HG02571 (cell line): ENCODE measurements around the gene ACOXL.

Experiments used
- ATAC-seq: cut with Tn5 transposase; IDR thresholded peaks from one replicate; pipeline ENCODE4 v1.9.1; 2021; ENCODE audit warnings: mild to moderate bottlenecking, moderate library complexity; ENCODE audit not compliant: unreplicated experiment

Gene ACOXL

GRCh38 chr2:111121028-111121827 is 388.9 kb downstream of the ACOXL start:
- ATAC-seq: no peak

DNA sequence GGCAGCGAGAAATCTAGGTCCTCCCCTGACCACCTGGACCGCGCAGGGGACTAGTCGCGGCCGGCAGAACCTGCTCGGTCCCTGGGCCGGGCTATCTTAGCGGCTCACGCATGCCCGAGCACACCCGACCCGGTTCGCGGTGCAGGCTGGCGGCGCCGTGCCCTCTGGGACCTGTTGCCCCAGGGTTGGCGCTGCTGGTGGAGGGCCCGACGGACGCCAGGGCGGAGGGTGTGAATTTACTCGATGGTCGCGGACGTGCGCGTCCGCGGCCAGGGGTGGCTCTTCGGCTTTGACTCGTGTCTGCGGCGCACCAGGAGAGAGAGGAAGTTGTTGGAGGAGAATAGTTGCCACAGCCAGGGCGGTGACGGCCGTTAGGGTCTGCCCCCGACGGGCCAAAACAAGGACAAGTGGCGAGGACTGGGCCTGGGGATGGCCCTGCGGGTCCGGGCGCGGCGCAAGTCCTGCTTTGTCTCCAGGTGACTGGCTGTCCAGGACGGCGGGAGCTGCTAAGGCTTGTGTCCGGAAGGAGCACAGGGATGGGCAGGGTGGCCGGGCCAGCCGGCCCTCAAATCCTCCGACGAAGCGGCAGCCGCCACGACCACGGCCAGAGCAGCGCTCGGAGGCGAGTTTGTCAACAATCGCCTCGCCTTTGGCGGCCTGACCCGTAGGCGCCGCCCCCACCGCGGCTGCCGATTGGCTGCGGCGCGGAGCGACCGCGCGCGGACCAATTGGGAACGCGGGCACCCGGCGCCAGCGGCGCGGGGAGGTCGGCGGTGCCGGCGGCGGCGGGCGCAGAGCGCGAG is 389.7 kb downstream of the ACOXL start:
- peak; percentile 46 for ATAC-seq

GRCh38 chr2:111122631-111123421 is 390.5 kb downstream of the ACOXL start:
- ATAC-seq: no peak

GRCh38 chr2:111123751-111124150 is 391.4 kb downstream of the ACOXL start:
- no peak for ATAC-seq

GRCh38 chr2:111126581-111126980 is 394.2 kb downstream of the ACOXL start:
- no peak for ATAC-seq

- no peak for ATAC-seq
Measured at GRCh38 chr2:111127351-111127750, 395.0 kb downstream of the ACOXL start.

GRCh38 chr2:111128096-111128495 is 395.7 kb downstream of the ACOXL start:
- ATAC-seq: no peak

DNA sequence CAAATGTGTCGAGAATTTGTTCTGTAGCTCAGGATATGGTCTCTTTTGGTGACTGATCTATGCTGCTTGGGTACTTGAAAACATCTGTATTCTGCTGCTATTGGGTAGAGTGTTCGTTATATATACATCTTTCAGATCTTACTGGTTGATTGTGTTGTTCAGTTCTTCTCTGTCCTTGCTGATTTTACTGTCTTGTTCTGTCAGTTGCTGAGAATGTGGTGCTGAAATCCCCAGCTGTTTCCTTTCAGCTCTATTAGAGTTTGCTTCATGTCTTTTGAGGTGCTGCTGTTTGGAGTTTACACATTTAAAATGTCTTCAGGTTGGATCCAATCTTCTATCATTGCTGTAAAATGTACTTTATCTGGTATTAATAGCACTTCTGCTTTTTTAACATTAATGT is 401.2 kb downstream of the ACOXL start:
- ATAC-seq: no peak

- no peak for ATAC-seq
Measured at GRCh38 chr2:111134055-111134454, 401.7 kb downstream of the ACOXL start.

DNA sequence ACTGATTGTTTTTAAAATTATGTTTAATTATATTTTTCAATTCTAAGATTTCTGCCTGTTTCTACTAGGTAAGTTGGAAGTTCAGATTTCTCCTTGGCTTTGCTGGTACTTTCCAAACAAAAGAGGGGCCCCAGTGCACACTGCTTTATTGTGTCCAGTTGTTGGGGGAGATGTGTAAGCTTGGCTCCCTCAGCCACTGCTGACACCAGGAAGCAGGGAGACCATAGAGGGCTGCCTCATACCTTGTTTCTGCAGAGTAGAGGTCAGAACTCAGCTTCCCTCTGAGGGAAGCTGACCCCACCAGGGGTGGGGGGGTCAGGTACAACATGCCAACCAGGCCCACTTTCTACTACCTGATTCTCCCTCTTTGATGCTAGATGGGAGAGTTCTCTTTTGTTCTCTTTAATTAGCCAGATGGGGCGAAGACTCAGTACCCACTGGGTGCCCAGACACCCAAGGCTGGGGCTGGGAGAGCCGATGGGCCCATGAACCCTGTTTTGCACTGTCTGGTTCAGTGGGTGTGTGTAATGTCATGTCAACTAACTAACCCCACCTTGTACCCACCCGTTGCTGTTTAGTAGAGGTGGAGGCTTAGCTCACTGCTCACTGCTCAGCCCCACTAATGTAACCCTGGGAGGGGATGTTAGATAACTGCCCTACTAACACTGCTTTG is 403.0 kb downstream of the ACOXL start:
- no peak for ATAC-seq

DNA sequence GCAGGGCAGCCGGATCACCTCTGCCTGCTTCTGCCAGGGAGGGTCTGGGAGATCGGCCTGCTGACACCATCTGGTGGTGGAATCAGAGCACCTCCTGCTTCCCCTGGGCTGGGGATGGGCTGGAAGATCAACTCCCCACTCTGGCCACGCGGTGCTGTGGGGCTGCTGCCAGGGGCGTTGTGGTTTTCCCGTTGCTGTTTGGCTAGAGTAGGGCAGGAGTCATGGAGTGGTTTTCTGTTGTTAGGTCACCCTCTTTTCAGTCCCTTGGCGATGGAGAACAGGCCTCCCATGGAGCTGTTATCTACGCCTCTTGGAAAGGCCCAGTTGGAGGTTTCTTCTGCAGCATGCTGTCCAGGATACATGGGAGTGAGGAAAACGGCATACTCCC is 403.5 kb downstream of the ACOXL start:
- ATAC-seq: no peak

DNA sequence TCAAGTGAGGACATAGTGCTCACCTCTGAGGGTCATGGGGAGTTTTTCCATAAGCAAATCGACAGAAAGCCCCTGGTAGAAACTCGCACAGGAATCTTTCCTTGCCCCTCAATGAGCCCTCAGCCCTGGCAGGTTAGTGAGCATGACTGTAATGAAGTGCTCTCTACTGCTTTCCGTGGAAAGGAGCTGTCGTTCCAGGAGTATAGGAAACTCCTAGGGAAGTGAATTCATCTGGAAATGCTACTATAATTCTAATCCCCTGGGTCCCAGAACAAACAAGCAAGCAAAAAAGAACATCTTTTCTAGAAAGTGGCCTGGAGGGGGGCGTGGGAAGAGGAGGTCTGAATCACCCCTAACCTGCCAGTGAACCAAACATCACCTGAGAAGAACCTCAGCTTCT is 406.5 kb downstream of the ACOXL start:
- ATAC-seq: no peak

- no peak for ATAC-seq
Measured at GRCh38 chr2:111139637-111140317, 407.4 kb downstream of the ACOXL start.

DNA sequence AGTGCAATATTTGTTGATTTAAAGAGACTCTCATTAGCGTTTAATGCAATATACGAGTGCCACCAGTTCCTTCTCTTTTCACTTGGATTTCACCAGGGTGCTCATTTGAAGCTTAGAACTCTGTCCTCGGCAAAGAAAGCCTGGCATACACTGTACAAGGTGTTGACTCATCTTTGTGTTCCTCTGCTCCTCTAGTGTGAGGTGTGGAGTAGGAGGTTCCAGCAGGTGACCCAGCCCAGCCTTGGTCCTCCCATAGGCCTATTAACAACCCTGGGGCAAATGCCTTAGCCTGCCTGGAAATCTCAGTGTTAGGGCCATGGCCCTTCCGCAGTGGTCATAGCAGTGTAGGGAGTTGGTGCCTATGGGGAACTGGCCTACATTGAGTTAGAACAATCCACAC is 408.4 kb downstream of the ACOXL start:
- no peak for ATAC-seq

GRCh38 chr2:111142101-111142500 is 409.7 kb downstream of the ACOXL start:
- ATAC-seq: no peak

GRCh38 chr2:111143107-111143842 is 410.9 kb downstream of the ACOXL start:
- no peak for ATAC-seq

DNA sequence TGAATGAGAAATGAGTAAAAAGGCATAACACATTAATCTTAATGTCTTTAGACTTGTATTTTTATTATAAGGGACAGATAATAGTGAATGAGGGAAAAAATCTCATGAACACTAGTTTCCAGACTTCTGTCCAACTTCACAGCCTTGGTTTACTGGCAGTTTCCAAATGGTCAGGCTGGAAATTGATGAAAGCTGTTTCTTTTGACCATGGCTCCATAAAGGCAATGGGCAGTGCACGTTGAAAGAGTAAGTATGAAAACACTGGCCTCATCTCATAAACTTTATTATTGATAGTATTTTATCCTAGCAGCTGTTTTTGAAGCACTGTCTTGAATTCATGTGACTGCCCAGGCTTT is 411.4 kb downstream of the ACOXL start:
- no peak for ATAC-seq

GRCh38 chr2:111145103-111145760 is 412.9 kb downstream of the ACOXL start:
- ATAC-seq: no peak

DNA sequence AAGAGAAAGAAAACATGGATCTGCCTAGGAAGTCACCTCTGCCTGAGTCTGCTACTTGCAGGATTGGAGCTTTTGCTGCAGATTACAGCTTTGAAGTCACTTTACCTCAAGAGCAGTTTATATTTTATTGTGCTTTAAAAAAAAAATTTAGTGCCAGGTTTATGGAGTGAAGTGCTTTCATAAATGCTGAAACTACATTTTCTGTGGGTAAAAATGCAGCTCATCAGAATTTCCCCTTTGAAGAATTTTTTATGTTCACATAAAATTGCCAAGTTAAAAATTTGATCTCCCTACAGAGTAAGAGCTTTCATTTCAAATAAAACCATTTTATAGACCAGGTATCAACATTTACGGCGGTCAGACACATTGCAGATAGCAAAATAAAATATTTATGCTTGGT is 413.6 kb downstream of the ACOXL start:
- ATAC-seq: no peak
